Liver (tissue), 9 donors: Measurements from ENCODE around the gene MAP3K21. TPM values are rescaled to one million over a fixed set of nuclear protein-coding genes. Genes with fewer than 3 reads are reported as not detected.

Experiments
- DNase-seq: peaks from one replicate; pipeline ENCODE4 v3.0.0-alpha.2; 2017; ENCODE audit warnings: low spot score
- H3K27ac ChIP-seq, 2 donors: one replicate each; pipeline ENCODE4 v1.7.0; 2013; ENCODE audit warnings: inconsistent platforms in 2 of 2, low read length in 2 of 2, control low read depth in 1 of 2, low read depth in 1 of 2, mild to moderate bottlenecking in 1 of 2
- H3K27me3 ChIP-seq, 4 donors: one replicate each; pipeline versions ENCODE4 v1.6.1 to v1.7.0; 2013; ENCODE audit warnings: low read length in 3 of 4, inconsistent platforms in 1 of 4, mild to moderate bottlenecking in 1 of 4, moderate library complexity in 1 of 4; ENCODE audit not compliant: control insufficient read depth in 4 of 4, insufficient read depth in 4 of 4
- H3K36me3 ChIP-seq, 4 donors: one replicate each; pipeline versions ENCODE4 v1.6.1 to v1.7.0; 2013; ENCODE audit warnings: low read length in 3 of 4, mild to moderate bottlenecking in 3 of 4, low read depth in 1 of 4, moderate library complexity in 1 of 4; ENCODE audit not compliant: control insufficient read depth in 4 of 4, insufficient read depth in 3 of 4
- H3K4me1 ChIP-seq, 4 donors: one replicate each; pipeline versions ENCODE4 v1.6.1 to v1.7.0; 2013; ENCODE audit warnings: low read length in 3 of 4, mild to moderate bottlenecking in 3 of 4, moderate library complexity in 1 of 4; ENCODE audit not compliant: control insufficient read depth in 4 of 4, insufficient read depth in 4 of 4
- H3K4me3 ChIP-seq, 3 donors: one replicate each; pipeline versions ENCODE4 v1.6.1 to v1.7.0; 2013; ENCODE audit warnings: low read length in 3 of 3, control low read depth in 1 of 3, low read depth in 1 of 3, mild to moderate bottlenecking in 1 of 3
- H3K9ac ChIP-seq, 2 donors: one replicate each; pipeline ENCODE4 v1.7.0; 2013; ENCODE audit warnings: low read length in 2 of 2, mild to moderate bottlenecking in 2 of 2, moderate library complexity in 2 of 2, control low read depth in 1 of 2, low read depth in 1 of 2
- H3K9me3 ChIP-seq, 4 donors: one replicate each; pipeline versions ENCODE4 v1.6.1 to v1.7.0; 2013; ENCODE audit warnings: low read length in 3 of 4; ENCODE audit not compliant: control insufficient read depth in 4 of 4
- EGR1 ChIP-seq, 2 donors: IDR thresholded peaks; 2 replicates each; pipeline ENCODE4 v1.6.1; 2016 to 2018; ENCODE audit warnings: antibody characterized with exemption in 2 of 2, low read depth in 2 of 2
- FOXA1 ChIP-seq: IDR thresholded peaks from 2 replicates; pipeline ENCODE4 v1.6.1; 2016; ENCODE audit warnings: antibody characterized with exemption
- FOXA2 ChIP-seq: IDR thresholded peaks from 2 replicates; pipeline ENCODE4 v1.6.1; 2016; ENCODE audit warnings: antibody characterized with exemption
- GABPA ChIP-seq, 2 donors: IDR thresholded peaks in 1 of 2; conservative IDR thresholded peaks in 1 of 2; 2 replicates each; pipeline ENCODE4 v1.6.1; 2016; ENCODE audit warnings: antibody characterized with exemption in 2 of 2, mild to moderate bottlenecking in 1 of 2, moderate library complexity in 1 of 2
- HNF4A ChIP-seq, 2 donors: conservative IDR thresholded peaks; 2 replicates each; pipeline ENCODE4 v1.6.1; 2016; ENCODE audit warnings: antibody characterized with exemption in 2 of 2, mild to moderate bottlenecking in 2 of 2
- HNF4G ChIP-seq: IDR thresholded peaks from 2 replicates; pipeline ENCODE4 v1.6.1; 2016; ENCODE audit warnings: antibody characterized with exemption
- JUND ChIP-seq, 2 donors: IDR thresholded peaks; 2 replicates each; pipeline ENCODE4 v1.6.1; 2016; ENCODE audit warnings: antibody characterized with exemption in 2 of 2
- NR2F2 ChIP-seq: IDR thresholded peaks from 2 replicates; pipeline ENCODE4 v1.6.1; 2016; ENCODE audit warnings: antibody characterized with exemption
- RAD21 ChIP-seq, 2 donors: IDR thresholded peaks; 2 replicates each; pipeline ENCODE4 v1.6.1; 2016; ENCODE audit warnings: antibody characterized with exemption in 2 of 2, mild to moderate bottlenecking in 2 of 2
- RXRA ChIP-seq, 2 donors: IDR thresholded peaks; 2 replicates each; pipeline ENCODE4 v1.6.1; 2017 to 2018; ENCODE audit warnings: antibody characterized with exemption in 2 of 2, mild to moderate bottlenecking in 1 of 2
- SP1 ChIP-seq: IDR thresholded peaks from 2 replicates; pipeline ENCODE4 v1.6.1; 2018; ENCODE audit warnings: antibody characterized with exemption, mild to moderate bottlenecking
- TAF1 ChIP-seq: conservative IDR thresholded peaks from 2 replicates; pipeline ENCODE4 v1.6.1; 2016; ENCODE audit warnings: antibody characterized with exemption, mild to moderate bottlenecking
- YY1 ChIP-seq: IDR thresholded peaks from 2 replicates; pipeline ENCODE4 v1.6.1; 2016; ENCODE audit warnings: antibody characterized with exemption, mild to moderate bottlenecking
- WGBS: extraction: QIAGEN DNeasy Blood & Tissue Kit; methylation state at CpG from one replicate; pipeline ENCODE4 v1.1.7; 2013; 5-methylcytosine and 5-hydroxymethylcytosine counted together
- polyA plus RNA-seq, 2 donors: library from polyadenylated mRNA; stranded (reverse) in 1 of 2; unstranded in 1 of 2; fragments of 200-250 nt in 1 of 2; fragments of >200 nt in 1 of 2; fragmentation: Nextera tagmentation in 1 of 2; extraction: Ambion mirVana in 1 of 2; gene quantifications; one replicate each; pipeline versions ENCODE4 v1.2.1 to v1.2.3, GENCODE V29; 2013 to 2015
- total RNA-seq, 2 donors: library from RNA; depleted of rRNA; stranded (reverse); fragments of >200 nt; gene quantifications; one replicate each; pipeline ENCODE4 v1.2.3, GENCODE V29; 2014
- TF ChIP-seq, protein P1 (sequence below): IDR thresholded peaks from 2 replicates; pipeline ENCODE4 v1.6.1; 2016; ENCODE audit warnings: antibody characterized with exemption
- TF ChIP-seq, protein P2 (sequence below): IDR thresholded peaks from 2 replicates; pipeline ENCODE4 v1.6.1; 2016; ENCODE audit warnings: antibody characterized with exemption
- TF ChIP-seq, protein P3 (sequence below): fragments of 150-350 bp; IDR thresholded peaks from 2 replicates; pipeline ENCODE4 v1.5.1; 2017; ENCODE audit warnings: improper control_type of control experiment, low read depth, low read length; ENCODE audit not compliant: missing input control
- donor health status: healthy.
- donor health status: healthy.
- donor health status: healthy.
- donor health status: healthy.
- donor health status: healthy.

Gene MAP3K21
- total and polyA plus RNA-seq, 4 donors, result 0.51 to 7.3 (median 1.6) TPM

DNA sequence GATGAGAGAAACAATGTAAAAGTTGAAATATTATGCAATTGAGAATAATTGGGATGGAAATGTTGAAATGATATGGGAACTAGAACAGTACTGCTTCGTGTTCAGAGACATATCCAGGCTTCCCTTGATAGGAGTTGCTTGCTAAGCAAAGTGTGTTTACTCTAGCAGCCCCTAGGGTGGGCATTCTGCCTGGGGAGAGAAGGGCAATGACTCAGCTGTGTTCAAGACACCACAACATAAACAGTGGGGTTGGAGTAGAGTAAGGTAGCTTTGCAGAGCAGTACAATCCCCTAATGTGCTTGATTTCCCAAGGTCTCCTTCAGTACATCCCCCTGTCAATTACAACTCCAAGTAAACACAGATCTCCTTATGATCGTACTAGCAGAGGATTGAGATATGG, 27.2 kb upstream of the MAP3K21 start:
- H3K36me3 ChIP-seq, result no peaks in the 10 kb centered on the region
- no peak for DNase-seq
- H3K9me3 ChIP-seq, result no peaks in the 10 kb centered on the region
- H3K4me1 ChIP-seq, result peaks cover 0 to 3% (median 1%) of the 10 kb centered on the region in 4 donors
- no peak overlapping the region for H3K4me3 ChIP-seq
- TF ChIP-seq, protein P1, sequence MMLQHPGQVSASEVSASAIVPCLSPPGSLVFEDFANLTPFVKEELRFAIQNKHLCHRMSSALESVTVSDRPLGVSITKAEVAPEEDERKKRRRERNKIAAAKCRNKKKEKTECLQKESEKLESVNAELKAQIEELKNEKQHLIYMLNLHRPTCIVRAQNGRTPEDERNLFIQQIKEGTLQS, result no peak
- TF ChIP-seq YY1 (no peak), HNF4G (no peak), FOXA2 (no peak), GABPA (IDR thresholded peaks at IDR 0.05 in 1 of 2, conservative IDR thresholded peaks at IDR 0.05 in 1 of 2) (no peak), RXRA (IDR thresholded peaks at IDR 0.05) (no peak), HNF4A (conservative IDR thresholded peaks at IDR 0.05) (no peak), JUND (IDR thresholded peaks at IDR 0.05) (no peak), TAF1 (no peak), NR2F2 (no peak), FOXA1 (no peak), SP1 (no peak), EGR1 (IDR thresholded peaks at IDR 0.05; ENCODE audit: low read depth in 2 of 2) (no peak), RAD21 (IDR thresholded peaks at IDR 0.05) (no peak)
- TF ChIP-seq, protein P2, sequence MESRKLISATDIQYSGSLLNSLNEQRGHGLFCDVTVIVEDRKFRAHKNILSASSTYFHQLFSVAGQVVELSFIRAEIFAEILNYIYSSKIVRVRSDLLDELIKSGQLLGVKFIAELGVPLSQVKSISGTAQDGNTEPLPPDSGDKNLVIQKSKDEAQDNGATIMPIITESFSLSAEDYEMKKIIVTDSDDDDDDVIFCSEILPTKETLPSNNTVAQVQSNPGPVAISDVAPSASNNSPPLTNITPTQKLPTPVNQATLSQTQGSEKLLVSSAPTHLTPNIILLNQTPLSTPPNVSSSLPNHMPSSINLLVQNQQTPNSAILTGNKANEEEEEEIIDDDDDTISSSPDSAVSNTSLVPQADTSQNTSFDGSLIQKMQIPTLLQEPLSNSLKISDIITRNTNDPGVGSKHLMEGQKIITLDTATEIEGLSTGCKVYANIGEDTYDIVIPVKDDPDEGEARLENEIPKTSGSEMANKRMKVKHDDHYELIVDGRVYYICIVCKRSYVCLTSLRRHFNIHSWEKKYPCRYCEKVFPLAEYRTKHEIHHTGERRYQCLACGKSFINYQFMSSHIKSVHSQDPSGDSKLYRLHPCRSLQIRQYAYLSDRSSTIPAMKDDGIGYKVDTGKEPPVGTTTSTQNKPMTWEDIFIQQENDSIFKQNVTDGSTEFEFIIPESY, result no peak
- TF ChIP-seq, protein P3, sequence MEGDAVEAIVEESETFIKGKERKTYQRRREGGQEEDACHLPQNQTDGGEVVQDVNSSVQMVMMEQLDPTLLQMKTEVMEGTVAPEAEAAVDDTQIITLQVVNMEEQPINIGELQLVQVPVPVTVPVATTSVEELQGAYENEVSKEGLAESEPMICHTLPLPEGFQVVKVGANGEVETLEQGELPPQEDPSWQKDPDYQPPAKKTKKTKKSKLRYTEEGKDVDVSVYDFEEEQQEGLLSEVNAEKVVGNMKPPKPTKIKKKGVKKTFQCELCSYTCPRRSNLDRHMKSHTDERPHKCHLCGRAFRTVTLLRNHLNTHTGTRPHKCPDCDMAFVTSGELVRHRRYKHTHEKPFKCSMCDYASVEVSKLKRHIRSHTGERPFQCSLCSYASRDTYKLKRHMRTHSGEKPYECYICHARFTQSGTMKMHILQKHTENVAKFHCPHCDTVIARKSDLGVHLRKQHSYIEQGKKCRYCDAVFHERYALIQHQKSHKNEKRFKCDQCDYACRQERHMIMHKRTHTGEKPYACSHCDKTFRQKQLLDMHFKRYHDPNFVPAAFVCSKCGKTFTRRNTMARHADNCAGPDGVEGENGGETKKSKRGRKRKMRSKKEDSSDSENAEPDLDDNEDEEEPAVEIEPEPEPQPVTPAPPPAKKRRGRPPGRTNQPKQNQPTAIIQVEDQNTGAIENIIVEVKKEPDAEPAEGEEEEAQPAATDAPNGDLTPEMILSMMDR, result no peak
- no peak overlapping the region for H3K9ac ChIP-seq
- H3K27ac ChIP-seq, result no peak overlapping the region
- H3K27me3 ChIP-seq, result no peaks in the 10 kb centered on the region
- 79% methylated on average over 2 of the region's 2 CpGs for WGBS

DNA sequence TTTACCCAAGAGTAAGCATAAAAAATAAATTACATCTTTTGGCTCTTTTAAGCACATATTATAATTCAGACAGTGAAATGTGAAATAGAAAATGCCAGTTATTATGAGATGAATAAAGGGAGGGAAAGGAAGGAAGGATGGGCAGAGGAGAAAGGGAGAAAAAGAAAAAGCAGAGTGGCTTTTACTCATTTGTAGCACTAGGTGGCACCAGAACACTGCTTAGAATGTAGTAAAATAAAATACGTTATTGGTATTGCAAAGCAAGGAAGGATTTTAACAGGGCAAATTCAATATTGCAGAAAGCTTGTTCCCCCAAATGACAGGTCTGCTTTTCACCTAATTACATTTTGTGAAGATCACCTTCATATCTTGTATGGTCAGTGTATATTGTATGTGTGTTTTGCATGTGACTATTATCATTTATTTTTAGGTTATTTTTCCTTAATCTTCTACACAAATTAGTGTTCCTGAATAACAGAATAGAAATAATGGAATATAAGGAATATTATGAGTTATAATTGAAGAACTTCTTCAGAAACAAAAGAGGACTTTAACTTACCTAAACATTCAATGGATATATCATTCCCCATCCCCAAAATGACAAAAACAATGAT, 22.9 kb upstream of the MAP3K21 start:
- DNase-seq, result no peak
- WGBS, result 0% methylated on average over 1 of the region's 1 CpG
- no peaks in the 10 kb centered on the region for H3K36me3 ChIP-seq
- H3K4me1 ChIP-seq, result no peaks in the 10 kb centered on the region
- H3K4me3 ChIP-seq, result no peak overlapping the region
- H3K27ac ChIP-seq, result no peak overlapping the region
- no peak overlapping the region for H3K9ac ChIP-seq
- TF ChIP-seq RAD21 (IDR thresholded peaks at IDR 0.05) (peak; percentile 95), TAF1 (no peak)
- TF ChIP-seq, protein P3, result peak; percentile 84
- H3K9me3 ChIP-seq, result no peaks in the 10 kb centered on the region
- H3K27me3 ChIP-seq, result no peaks in the 10 kb centered on the region
